Activated naive CD8-positive, alpha-beta T cell treated with anti-CD3 and anti-CD28 coated beads for 36 hours (primary cell): Measurements from ENCODE around the gene EPM2AIP1. TPM values are rescaled to one million over a fixed set of nuclear protein-coding genes. Genes with fewer than 3 reads are reported as not detected.

Source experiments
- DNase-seq: peaks from one replicate; pipeline ENCODE4 v3.0.0; 2021
- H3K27ac Mint-ChIP-seq: one replicate; pipeline ENCODE4 v1.8.0; 2022; ENCODE audit warnings: mild to moderate bottlenecking, moderate library complexity, mixed read lengths
- H3K27me3 Mint-ChIP-seq: one replicate; pipeline ENCODE4 v1.8.0; 2022; ENCODE audit warnings: mild to moderate bottlenecking, mixed read lengths
- H3K36me3 Mint-ChIP-seq: one replicate; pipeline ENCODE4 v1.8.0; 2021; ENCODE audit warnings: mild to moderate bottlenecking, mixed read lengths
- H3K4me1 Mint-ChIP-seq: one replicate; pipeline ENCODE4 v1.8.0; 2021; ENCODE audit warnings: mixed read lengths
- H3K4me3 Mint-ChIP-seq: one replicate; pipeline ENCODE4 v1.8.0; 2022; ENCODE audit warnings: mild to moderate bottlenecking, moderate library complexity, mixed read lengths
- H3K9me3 Mint-ChIP-seq: one replicate; pipeline ENCODE4 v1.8.0; 2022; ENCODE audit warnings: mixed read lengths
- total RNA-seq, 2 experiments: library from RNA; stranded (reverse); gene quantifications; one replicate each; pipeline ENCODE4 v1.2.3, GENCODE V29; 2021

Gene EPM2AIP1
- total RNA-seq, 2 experiments from 2014 or later = 9.6 to 10.1 TPM

DNA sequence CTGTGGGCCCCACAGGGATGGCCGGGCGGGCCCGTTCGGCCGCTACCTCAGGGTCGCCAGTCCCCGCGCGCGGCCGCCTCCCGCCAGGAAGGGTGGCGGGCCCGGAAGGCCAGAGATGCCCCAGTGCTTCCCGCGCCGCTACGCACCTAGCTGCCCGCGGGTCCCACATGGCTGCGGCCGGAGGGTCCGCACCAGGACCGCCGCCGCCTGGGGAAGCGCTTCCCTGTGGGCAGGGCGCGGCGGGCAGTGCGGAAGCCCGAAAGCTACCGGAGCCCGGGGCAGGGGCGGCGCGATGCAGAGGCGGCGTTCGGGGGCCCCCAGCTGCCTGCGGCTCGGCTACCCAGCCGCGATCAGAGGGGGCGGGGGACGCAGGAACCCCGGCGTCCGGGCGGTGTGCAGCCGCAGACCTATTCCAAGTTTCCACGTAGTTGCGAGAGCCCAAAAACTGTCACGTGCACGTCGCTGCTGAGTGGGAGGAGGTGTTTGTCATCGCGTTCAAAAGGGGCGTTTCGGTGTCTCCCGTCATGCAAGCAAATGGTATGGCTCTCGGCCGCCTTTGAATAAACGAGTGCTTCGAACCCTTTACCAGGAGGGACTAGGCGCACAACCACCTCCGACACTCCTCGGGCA, 48.2 kb downstream of the EPM2AIP1 start, which contains the start of gene TRANK1:
TSS of gene TRANK1 (minus strand) at position 414 of the 630 bp plus-strand sequence. CDS start at position 169, 245 bp downstream.
- peak within 1 kb of the TSS; percentile 71 for H3K27ac Mint-ChIP-seq
- DNase-seq = peak; percentile 84
- peak within 1 kb of the TSS; percentile 74 for H3K4me3 Mint-ChIP-seq
- peaks cover 19% of the 10 kb centered on the region for H3K4me1 Mint-ChIP-seq
- no peaks in the 10 kb centered on the region for H3K27me3 Mint-ChIP-seq
- peaks cover 21% of the 10 kb centered on the region for H3K9me3 Mint-ChIP-seq
- H3K36me3 Mint-ChIP-seq = peaks cover 18% of the 10 kb centered on the region

- Mint-ChIP-seq H3K27ac (peak overlapping the region; percentile 38), H3K27me3 (no peaks in the 10 kb centered on the region), H3K36me3 (peaks cover 17% of the 10 kb centered on the region), H3K4me3 (peak overlapping the region; percentile 74), H3K9me3 (peaks cover 20% of the 10 kb centered on the region), H3K4me1 (peaks cover 19% of the 10 kb centered on the region)
- peak; percentile 58 for DNase-seq
Observed at GRCh38 chr3:36944012-36944640, 48.8 kb downstream of the EPM2AIP1 start.

DNA sequence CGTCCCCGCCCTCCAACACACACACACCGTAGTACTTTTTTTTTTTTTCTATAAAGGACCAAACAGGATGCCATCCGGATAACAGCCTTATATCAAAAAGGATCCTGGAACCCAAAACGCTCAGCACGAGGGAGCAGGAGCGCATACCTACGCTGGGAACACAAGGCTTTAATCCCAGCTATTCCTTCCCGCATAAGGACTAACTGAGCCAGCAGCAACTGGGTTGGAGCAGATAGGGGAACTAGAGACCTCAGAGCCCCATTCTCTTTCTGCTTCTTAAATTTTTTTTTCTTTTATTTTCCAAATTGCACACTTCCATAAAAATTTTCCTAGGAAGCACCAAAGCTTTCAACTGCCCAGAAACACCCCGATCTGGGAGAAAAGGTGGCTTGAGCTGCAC, 49.3 kb downstream of the EPM2AIP1 start:
- Mint-ChIP-seq H3K4me3 (peak overlapping the region; percentile 74), H3K36me3 (peaks cover 14% of the 10 kb centered on the region), H3K27ac (peak overlapping the region; percentile 38), H3K4me1 (peaks cover 19% of the 10 kb centered on the region), H3K27me3 (no peaks in the 10 kb centered on the region), H3K9me3 (peaks cover 16% of the 10 kb centered on the region)
- no peak for DNase-seq

GRCh38 chr3:36942638-36943248, 50.2 kb downstream of the EPM2AIP1 start:
- Mint-ChIP-seq H3K27me3 (no peaks in the 10 kb centered on the region), H3K27ac (no peak overlapping the region), H3K9me3 (peaks cover 10% of the 10 kb centered on the region), H3K36me3 (peaks cover 10% of the 10 kb centered on the region), H3K4me1 (peaks cover 17% of the 10 kb centered on the region), H3K4me3 (no peak overlapping the region)
- no peak for DNase-seq

DNA sequence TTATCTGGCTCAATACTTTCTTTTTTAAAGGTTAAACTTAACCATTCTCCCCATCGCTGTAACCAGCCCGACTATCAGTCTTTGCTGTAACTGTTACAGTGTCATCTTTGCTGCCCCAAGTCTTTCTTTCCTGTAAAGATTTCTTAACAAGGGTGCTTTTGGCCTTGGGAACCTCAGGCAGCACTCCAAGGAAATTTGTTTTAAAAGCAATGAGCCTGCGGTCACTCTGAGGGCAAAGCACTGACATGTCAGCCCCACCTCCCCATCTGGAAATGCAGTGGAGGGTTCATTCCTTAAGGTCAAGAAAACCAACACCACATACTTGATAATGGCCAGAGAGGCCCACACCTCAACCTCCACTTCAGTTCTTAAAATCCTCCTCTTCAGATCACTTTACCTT, 51.3 kb downstream of the EPM2AIP1 start:
- Mint-ChIP-seq H3K9me3 (peaks cover 1% of the 10 kb centered on the region), H3K36me3 (peaks cover 3% of the 10 kb centered on the region), H3K4me3 (no peak overlapping the region), H3K4me1 (peaks cover 20% of the 10 kb centered on the region), H3K27ac (no peak overlapping the region), H3K27me3 (no peaks in the 10 kb centered on the region)
- DNase-seq = no peak

- no peaks in the 10 kb centered on the region for H3K9me3 Mint-ChIP-seq
- H3K4me1 Mint-ChIP-seq = peaks cover 20% of the 10 kb centered on the region
- DNase-seq = no peak
- no peak overlapping the region for H3K4me3 Mint-ChIP-seq
- H3K27ac Mint-ChIP-seq = no peak overlapping the region
- H3K27me3 Mint-ChIP-seq = no peaks in the 10 kb centered on the region
- peaks cover 1% of the 10 kb centered on the region for H3K36me3 Mint-ChIP-seq
Observed at GRCh38 chr3:36941162-36941561, 51.8 kb downstream of the EPM2AIP1 start.

- no peaks in the 10 kb centered on the region for H3K9me3 Mint-ChIP-seq
- no peaks in the 10 kb centered on the region for H3K27me3 Mint-ChIP-seq
- H3K4me1 Mint-ChIP-seq = peaks cover 8% of the 10 kb centered on the region
- H3K36me3 Mint-ChIP-seq = peaks cover 1% of the 10 kb centered on the region
- H3K4me3 Mint-ChIP-seq = no peak overlapping the region
- H3K27ac Mint-ChIP-seq = no peak overlapping the region
- DNase-seq = no peak
Observed at GRCh38 chr3:36937492-36937891, 55.4 kb downstream of the EPM2AIP1 start.

Other genes starting within 250 kb of the EPM2AIP1 start
- gene DCLK3, start 228.6 kb downstream of the EPM2AIP1 start, total RNA-seq = under 1 TPM; 0.10 to 0.72 TPM
- 10 to 100 TPM; 17.2 to 20.7 TPM for gene TRANK1, start 48.1 kb downstream of the EPM2AIP1 start, total RNA-seq
- 10 to 100 TPM; 82.3 to 83.7 TPM for gene MLH1, start 387 bp upstream of the EPM2AIP1 start, total RNA-seq
- 10 to 100 TPM; 22.4 to 23.2 TPM for gene LRRFIP2, start 181.5 kb upstream of the EPM2AIP1 start, total RNA-seq